ENCODE data around the gene SPECC1.

SPECC1 gene

DNA sequence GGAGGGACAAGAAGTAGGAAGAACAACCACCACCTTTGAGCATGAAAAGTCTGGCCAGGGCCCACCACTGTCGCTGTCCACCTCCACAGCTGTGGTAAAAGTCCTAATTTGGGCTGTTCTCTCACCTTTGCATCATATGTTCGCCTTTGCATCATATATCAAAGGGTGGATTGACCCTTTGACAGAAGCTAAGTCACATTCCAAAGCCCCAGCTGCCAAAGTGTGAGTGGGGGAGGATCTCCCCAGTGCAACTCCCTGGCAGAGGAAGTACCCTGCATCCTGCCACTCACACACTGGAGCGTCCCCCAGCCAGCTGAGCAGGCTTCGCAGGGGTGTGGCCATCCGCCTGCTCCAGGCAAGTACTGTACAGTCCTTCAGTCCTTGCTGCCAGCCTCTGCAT, 12.7 kb upstream of the SPECC1 start:
- Histone ChIP-seq H3K9ac (ENCODE audit: low read length) (no peak overlapping the region), H3K9me2 (ENCODE audit: low read depth, low read length) (no peaks in the 10 kb centered on the region), H3K36me3 (ENCODE audit: insufficient read depth, low read length) (no peaks in the 10 kb centered on the region), H3K9me3 (ENCODE audit: low read length) (no peaks in the 10 kb centered on the region), H3K4me1 (ENCODE audit: insufficient read depth, low read length, severe bottlenecking) (no peaks in the 10 kb centered on the region), H4K20me1 (ENCODE audit: insufficient read depth, low read length) (no peaks in the 10 kb centered on the region), H2AFZ (ENCODE audit: low read length) (no peak overlapping the region), H3K4me2 (ENCODE audit: low read length) (no peak overlapping the region), H3K27me3 (ENCODE audit: insufficient read depth, low read length) (no peaks in the 10 kb centered on the region; the same call in 1 of the 2 replicates), H3K27ac (ENCODE audit: low read depth, low read length, poor library complexity, severe bottlenecking) (no peak overlapping the region), H3K4me3 (ENCODE audit: low read depth, low read length, poor library complexity, severe bottlenecking) (no peak overlapping the region), H3K79me2 (ENCODE audit: insufficient read depth, low read length) (no peaks in the 10 kb centered on the region), H3F3A (ENCODE audit: insufficient read depth, low read length) (no peaks in the 10 kb centered on the region)
- TF ChIP-seq CTCF (IDR thresholded peaks at IDR 0.05; ENCODE audit: low read length) (no peak), EZH2 (IDR thresholded peaks at IDR 0.05; ENCODE audit: borderline replicate concordance, low read length) (no peak)

DNA sequence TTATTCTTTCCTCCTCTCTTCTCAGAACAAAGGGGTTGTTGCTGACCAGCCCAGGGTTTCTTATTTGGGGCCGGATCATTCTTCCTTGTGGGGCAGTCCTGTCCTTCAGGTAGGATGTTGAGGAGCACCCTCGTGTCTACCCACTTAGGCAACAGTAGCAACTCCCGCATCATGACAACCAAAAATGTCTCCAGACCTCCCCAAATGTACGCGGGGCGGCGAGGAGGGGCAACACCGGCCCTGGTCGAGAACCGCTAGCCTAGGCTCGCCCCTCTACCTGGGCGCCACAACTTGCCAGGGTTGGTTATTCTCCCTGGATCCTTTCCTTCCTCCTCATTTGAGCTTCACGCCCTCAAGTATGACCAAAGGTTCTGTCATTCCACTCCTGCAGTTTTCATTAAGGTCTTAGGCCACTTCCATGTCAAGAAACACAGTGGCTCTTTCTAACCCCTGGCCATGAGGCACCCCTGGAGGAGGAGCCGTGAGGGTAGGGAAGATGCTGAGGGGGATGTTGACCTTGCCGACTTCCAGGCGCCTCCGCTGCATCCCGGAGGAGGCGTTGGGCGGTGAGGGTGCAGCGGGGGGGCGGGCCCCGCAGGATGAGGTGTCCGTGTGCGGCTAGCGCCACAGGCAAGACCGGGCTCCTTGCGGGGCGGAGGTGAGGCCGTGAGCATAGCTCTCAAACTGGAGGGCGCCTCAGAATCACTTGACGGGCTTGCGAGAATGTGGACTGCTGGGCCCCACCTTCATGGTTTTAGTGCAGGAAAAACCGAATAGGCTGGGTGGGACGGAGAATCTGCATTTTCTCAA, 712 bp upstream of the SPECC1 start:
- Histone ChIP-seq H3K36me3 (ENCODE audit: insufficient read depth, low read length) (no peaks in the 10 kb centered on the region), H3K4me2 (ENCODE audit: low read length) (peak overlapping the region; percentile 88), H3K9me2 (ENCODE audit: low read depth, low read length) (no peaks in the 10 kb centered on the region), H3F3A (ENCODE audit: insufficient read depth, low read length) (no peaks in the 10 kb centered on the region), H4K20me1 (ENCODE audit: insufficient read depth, low read length) (no peaks in the 10 kb centered on the region), H3K9ac (ENCODE audit: low read length) (peak overlapping the region; percentile 42), H3K4me3 (ENCODE audit: low read depth, low read length, poor library complexity, severe bottlenecking) (peak overlapping the region; percentile 63), H2AFZ (ENCODE audit: low read length) (peak overlapping the region; percentile 69), H3K27me3 (ENCODE audit: insufficient read depth, low read length) (no peaks in the 10 kb centered on the region), H3K4me1 (ENCODE audit: insufficient read depth, low read length, severe bottlenecking) (peaks cover 18% of the 10 kb centered on the region), H3K9me3 (ENCODE audit: low read length) (no peaks in the 10 kb centered on the region), H3K27ac (ENCODE audit: low read depth, low read length, poor library complexity, severe bottlenecking) (no peak overlapping the region), H3K79me2 (ENCODE audit: insufficient read depth, low read length) (no peaks in the 10 kb centered on the region)
- TF ChIP-seq EZH2 (IDR thresholded peaks at IDR 0.05; ENCODE audit: borderline replicate concordance, low read length): no peak
- TF ChIP-seq CTCF (IDR thresholded peaks at IDR 0.05; ENCODE audit: low read length): no peak

DNA sequence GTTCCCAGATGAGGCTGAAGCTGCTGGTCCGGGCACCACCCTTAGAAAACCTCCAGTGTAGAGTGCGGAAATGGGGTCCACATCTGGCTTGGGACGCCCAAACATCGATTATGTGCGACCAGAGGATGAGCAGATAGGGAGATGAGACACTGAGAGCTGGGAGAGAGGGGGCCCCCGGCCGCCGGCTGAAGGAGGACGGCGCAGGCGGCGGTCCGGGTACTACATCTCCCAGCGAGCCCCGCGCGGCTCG, 182 bp upstream of the SPECC1 start:
- no peak for TF ChIP-seq CTCF (IDR thresholded peaks at IDR 0.05; ENCODE audit: low read length)
- no peak for TF ChIP-seq EZH2 (IDR thresholded peaks at IDR 0.05; ENCODE audit: borderline replicate concordance, low read length)
- Histone ChIP-seq H3K79me2 (ENCODE audit: insufficient read depth, low read length) (no peaks in the 10 kb centered on the region), H3K4me1 (ENCODE audit: insufficient read depth, low read length, severe bottlenecking) (peaks cover 18% of the 10 kb centered on the region), H3F3A (ENCODE audit: insufficient read depth, low read length) (no peaks in the 10 kb centered on the region), H3K9me2 (ENCODE audit: low read depth, low read length) (no peaks in the 10 kb centered on the region), H3K27ac (ENCODE audit: low read depth, low read length, poor library complexity, severe bottlenecking) (no peak overlapping the region), H3K4me3 (ENCODE audit: low read depth, low read length, poor library complexity, severe bottlenecking) (peak overlapping the region; percentile 63), H2AFZ (ENCODE audit: low read length) (peak overlapping the region; percentile 69), H4K20me1 (ENCODE audit: insufficient read depth, low read length) (no peaks in the 10 kb centered on the region), H3K27me3 (ENCODE audit: insufficient read depth, low read length) (no peaks in the 10 kb centered on the region), H3K9ac (ENCODE audit: low read length) (peak overlapping the region; percentile 42), H3K4me2 (ENCODE audit: low read length) (peak overlapping the region; percentile 88), H3K36me3 (ENCODE audit: insufficient read depth, low read length) (no peaks in the 10 kb centered on the region), H3K9me3 (ENCODE audit: low read length) (no peaks in the 10 kb centered on the region)

Measured in OCI-LY1 (cell line).